Measurements from ENCODE around the gene NANS. TPM values are rescaled to one million over a fixed set of nuclear protein-coding genes. Genes with fewer than 3 reads are reported as not detected.
A peak's percentile ranks its signal among the peaks of the same experiment; 100 is the strongest.

Gene NANS
- total and polyA plus RNA-seq, 4 donors: 23.4 to 55.4 (median 42.8) TPM

DNA sequence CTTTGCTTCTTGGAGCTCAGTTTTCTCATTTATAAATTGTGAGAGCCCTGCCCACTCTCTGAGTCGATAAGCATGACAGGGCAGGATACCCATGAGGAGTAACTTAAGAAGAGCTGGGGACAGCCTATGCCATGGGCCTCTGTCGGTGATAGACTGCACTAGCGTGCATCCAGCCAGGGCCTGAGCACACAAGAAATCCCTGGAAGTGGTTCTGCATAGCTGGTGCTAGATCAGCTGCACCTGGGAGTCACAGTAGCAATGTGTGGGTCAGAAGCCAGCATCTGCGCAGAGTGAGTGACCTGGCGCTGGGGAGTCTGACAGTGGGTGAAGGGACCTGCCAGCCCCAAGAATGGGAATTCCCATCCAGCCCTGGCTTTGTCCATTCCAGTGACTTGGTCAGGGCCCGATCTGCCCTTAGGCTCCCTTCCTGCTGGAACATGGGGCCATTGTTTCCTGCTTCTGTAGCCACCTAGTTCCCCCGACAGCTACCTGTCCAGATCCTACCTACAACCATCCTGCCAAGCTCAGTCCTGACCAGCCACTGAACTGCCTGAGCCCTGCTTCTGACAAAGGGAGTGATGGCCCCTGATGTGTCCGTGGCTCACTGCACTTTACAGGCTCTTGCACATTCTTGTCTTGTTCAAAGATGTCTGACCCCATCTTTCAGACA is 35.9 kb upstream of the NANS start:
- Histone ChIP-seq H3K9me3 (ENCODE audit: control insufficient read depth in 4 of 4, low read length in 3 of 4) (no peaks in the 10 kb centered on the region), H3K9ac (ENCODE audit: low read depth in 1 of 2, low read length in 2 of 2) (no peak overlapping the region), H3K27ac (ENCODE audit: low read depth in 1 of 2, low read length in 2 of 2) (no peak overlapping the region), H3K27me3 (ENCODE audit: control insufficient read depth in 4 of 4, insufficient read depth in 4 of 4, low read length in 3 of 4) (no peaks in the 10 kb centered on the region), H3K4me1 (ENCODE audit: control insufficient read depth in 4 of 4, insufficient read depth in 4 of 4, low read length in 3 of 4) (no peaks in the 10 kb centered on the region), H3K4me3 (ENCODE audit: low read depth in 1 of 3, low read length in 3 of 3) (no peak overlapping the region), H3K36me3 (ENCODE audit: control insufficient read depth in 4 of 4, insufficient read depth in 3 of 4, low read depth in 1 of 4, low read length in 3 of 4) (peaks cover 5 to 32% (median 29%) of the 10 kb centered on the region in 4 donors)
- no peak for DNase-seq (ENCODE audit: low spot score)
- WGBS: 97% methylated on average over 8 of the region's 8 CpGs
- no peak for TF ChIP-seq RXRA (IDR thresholded peaks at IDR 0.05)

DNA sequence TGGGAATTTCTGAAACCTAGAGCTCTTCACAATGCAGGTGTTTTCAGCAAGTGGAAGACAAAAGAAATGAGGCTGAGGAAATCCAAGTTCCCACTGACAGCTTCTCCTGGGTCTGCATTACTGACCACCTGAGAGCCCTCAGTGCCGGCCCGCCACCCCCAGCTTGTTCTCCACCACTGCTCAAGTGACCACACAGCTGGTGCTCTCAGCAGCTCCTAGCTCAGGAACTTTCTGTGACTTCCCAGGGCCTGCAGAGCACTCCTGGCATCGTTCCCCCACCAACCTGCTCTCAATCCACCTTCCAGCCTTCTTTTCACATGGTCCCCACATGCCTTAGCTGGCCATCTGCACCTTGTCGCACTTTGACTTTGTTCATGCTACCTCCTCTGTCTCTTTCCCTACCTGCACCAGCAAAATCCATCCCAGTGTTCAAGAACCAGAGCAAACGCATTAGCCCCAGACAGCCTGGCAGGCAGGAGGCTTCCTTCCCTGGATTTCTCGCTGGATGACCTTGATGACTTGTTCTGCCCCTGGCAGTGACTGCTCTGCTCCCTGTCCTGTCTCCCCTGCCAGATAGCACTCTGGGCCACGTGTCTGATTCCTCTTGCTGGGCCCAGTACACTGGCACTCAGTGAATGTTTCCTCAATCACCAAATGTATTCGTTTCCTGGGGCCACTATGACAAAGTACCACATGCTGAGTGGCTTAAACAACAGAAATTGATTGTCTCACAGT is 35.1 kb upstream of the NANS start:
- Histone ChIP-seq H3K36me3 (ENCODE audit: control insufficient read depth in 4 of 4, insufficient read depth in 3 of 4, low read depth in 1 of 4, low read length in 3 of 4) (peaks cover 5 to 26% (median 23%) of the 10 kb centered on the region in 4 donors), H3K9me3 (ENCODE audit: control insufficient read depth in 4 of 4, low read length in 3 of 4) (no peaks in the 10 kb centered on the region), H3K9ac (ENCODE audit: low read depth in 1 of 2, low read length in 2 of 2) (no peak overlapping the region), H3K4me3 (ENCODE audit: low read depth in 1 of 3, low read length in 3 of 3) (no peak overlapping the region), H3K27me3 (ENCODE audit: control insufficient read depth in 4 of 4, insufficient read depth in 4 of 4, low read length in 3 of 4) (no peaks in the 10 kb centered on the region), H3K4me1 (ENCODE audit: control insufficient read depth in 4 of 4, insufficient read depth in 4 of 4, low read length in 3 of 4) (no peaks in the 10 kb centered on the region), H3K27ac (ENCODE audit: low read depth in 1 of 2, low read length in 2 of 2) (no peak overlapping the region)
- no peak for DNase-seq (ENCODE audit: low spot score)
- 73% methylated on average over 8 of the region's 8 CpGs for WGBS
- TF ChIP-seq FOXA1 (IDR thresholded peaks at IDR 0.05): no peak
- TF ChIP-seq HNF4A (conservative IDR thresholded peaks at IDR 0.05): peak in 1 of 2 donors; percentile 11

DNA sequence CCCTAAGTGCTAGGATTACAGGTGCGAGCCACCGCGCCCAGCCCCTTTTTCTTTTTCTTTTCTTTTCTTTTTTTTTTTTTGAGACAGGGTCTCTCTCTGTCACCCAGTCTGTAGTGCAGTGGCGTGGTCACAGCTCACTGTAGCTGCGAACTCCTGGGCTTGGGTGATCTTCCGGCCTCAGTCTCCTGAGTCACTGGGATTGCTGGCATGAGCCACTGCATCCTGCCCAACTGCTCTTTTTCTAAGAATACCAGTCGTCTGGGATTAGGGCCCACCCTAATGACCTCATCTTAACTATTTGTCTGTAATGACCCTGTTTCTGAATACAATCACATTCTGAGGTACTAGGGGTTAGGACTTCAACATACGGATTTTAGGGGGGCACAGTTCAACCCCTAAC is 34.1 kb upstream of the NANS start:
- TF ChIP-seq, protein P1, sequence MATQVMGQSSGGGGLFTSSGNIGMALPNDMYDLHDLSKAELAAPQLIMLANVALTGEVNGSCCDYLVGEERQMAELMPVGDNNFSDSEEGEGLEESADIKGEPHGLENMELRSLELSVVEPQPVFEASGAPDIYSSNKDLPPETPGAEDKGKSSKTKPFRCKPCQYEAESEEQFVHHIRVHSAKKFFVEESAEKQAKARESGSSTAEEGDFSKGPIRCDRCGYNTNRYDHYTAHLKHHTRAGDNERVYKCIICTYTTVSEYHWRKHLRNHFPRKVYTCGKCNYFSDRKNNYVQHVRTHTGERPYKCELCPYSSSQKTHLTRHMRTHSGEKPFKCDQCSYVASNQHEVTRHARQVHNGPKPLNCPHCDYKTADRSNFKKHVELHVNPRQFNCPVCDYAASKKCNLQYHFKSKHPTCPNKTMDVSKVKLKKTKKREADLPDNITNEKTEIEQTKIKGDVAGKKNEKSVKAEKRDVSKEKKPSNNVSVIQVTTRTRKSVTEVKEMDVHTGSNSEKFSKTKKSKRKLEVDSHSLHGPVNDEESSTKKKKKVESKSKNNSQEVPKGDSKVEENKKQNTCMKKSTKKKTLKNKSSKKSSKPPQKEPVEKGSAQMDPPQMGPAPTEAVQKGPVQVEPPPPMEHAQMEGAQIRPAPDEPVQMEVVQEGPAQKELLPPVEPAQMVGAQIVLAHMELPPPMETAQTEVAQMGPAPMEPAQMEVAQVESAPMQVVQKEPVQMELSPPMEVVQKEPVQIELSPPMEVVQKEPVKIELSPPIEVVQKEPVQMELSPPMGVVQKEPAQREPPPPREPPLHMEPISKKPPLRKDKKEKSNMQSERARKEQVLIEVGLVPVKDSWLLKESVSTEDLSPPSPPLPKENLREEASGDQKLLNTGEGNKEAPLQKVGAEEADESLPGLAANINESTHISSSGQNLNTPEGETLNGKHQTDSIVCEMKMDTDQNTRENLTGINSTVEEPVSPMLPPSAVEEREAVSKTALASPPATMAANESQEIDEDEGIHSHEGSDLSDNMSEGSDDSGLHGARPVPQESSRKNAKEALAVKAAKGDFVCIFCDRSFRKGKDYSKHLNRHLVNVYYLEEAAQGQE (IDR thresholded peaks at IDR 0.05): no peak
- TF ChIP-seq JUND (IDR thresholded peaks at IDR 0.05): no peak
- TF ChIP-seq ZBTB33 (IDR thresholded peaks at IDR 0.05): no peak
- no peak for TF ChIP-seq HNF4G (IDR thresholded peaks at IDR 0.05)
- no peak for TF ChIP-seq RAD21 (IDR thresholded peaks at IDR 0.05)
- TF ChIP-seq EGR1 (IDR thresholded peaks at IDR 0.05; ENCODE audit: low read depth in 2 of 2): no peak
- no peak for TF ChIP-seq SP1 (IDR thresholded peaks at IDR 0.05)
- no peak for TF ChIP-seq RXRA (IDR thresholded peaks at IDR 0.05)
- no peak for TF ChIP-seq YY1 (IDR thresholded peaks at IDR 0.05)
- no peak for TF ChIP-seq GABPA (IDR thresholded peaks at IDR 0.05 in 1 of 2, conservative IDR thresholded peaks at IDR 0.05 in 1 of 2)
- no peak for TF ChIP-seq CTCF (IDR thresholded peaks at IDR 0.05; ENCODE audit: low read depth, low read length, missing input control)
- no peak for TF ChIP-seq NR2F2 (IDR thresholded peaks at IDR 0.05)
- no peak for TF ChIP-seq TAF1 (conservative IDR thresholded peaks at IDR 0.05)
- no peak for TF ChIP-seq FOXA2 (IDR thresholded peaks at IDR 0.05)
- TF ChIP-seq, protein P2, sequence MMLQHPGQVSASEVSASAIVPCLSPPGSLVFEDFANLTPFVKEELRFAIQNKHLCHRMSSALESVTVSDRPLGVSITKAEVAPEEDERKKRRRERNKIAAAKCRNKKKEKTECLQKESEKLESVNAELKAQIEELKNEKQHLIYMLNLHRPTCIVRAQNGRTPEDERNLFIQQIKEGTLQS (IDR thresholded peaks at IDR 0.05): no peak
- TF ChIP-seq FOXA1 (IDR thresholded peaks at IDR 0.05): no peak
- no peak for TF ChIP-seq HNF4A (conservative IDR thresholded peaks at IDR 0.05)
- TF ChIP-seq, protein P3, sequence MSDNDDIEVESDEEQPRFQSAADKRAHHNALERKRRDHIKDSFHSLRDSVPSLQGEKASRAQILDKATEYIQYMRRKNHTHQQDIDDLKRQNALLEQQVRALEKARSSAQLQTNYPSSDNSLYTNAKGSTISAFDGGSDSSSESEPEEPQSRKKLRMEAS (IDR thresholded peaks at IDR 0.05): no peak
- Histone ChIP-seq H3K27ac (ENCODE audit: low read depth in 1 of 2, low read length in 2 of 2) (no peak overlapping the region), H3K9me3 (ENCODE audit: control insufficient read depth in 4 of 4, low read length in 3 of 4) (no peaks in the 10 kb centered on the region), H3K36me3 (ENCODE audit: control insufficient read depth in 4 of 4, insufficient read depth in 3 of 4, low read depth in 1 of 4, low read length in 3 of 4) (peaks cover 5 to 20% (median 16%) of the 10 kb centered on the region in 4 donors), H3K9ac (ENCODE audit: low read depth in 1 of 2, low read length in 2 of 2) (no peak overlapping the region), H3K4me3 (ENCODE audit: low read depth in 1 of 3, low read length in 3 of 3) (no peak overlapping the region), H3K27me3 (ENCODE audit: control insufficient read depth in 4 of 4, insufficient read depth in 4 of 4, low read length in 3 of 4) (no peaks in the 10 kb centered on the region), H3K4me1 (ENCODE audit: control insufficient read depth in 4 of 4, insufficient read depth in 4 of 4, low read length in 3 of 4) (no peaks in the 10 kb centered on the region)
- 90% methylated on average over 8 of the region's 8 CpGs for WGBS
- no peak for DNase-seq (ENCODE audit: low spot score)
